Peyer's patch (tissue), 4 donors: Measurements from ENCODE around the gene APOBEC4. TPM values are rescaled to one million over a fixed set of nuclear protein-coding genes. Genes with fewer than 3 reads are reported as not detected.
A peak's percentile ranks its signal among the peaks of the same experiment; 100 is the strongest.

Source experiments
- DNase-seq, 3 donors: peaks; one replicate each; pipeline ENCODE4 v3.0.0-alpha.2; 2017 to 2019
- H3K27ac ChIP-seq, 4 donors: fragments of 200-600 bp; sonication (generic); one replicate each; pipeline ENCODE4 v1.5.1; 2016 to 2019
- H3K27me3 ChIP-seq, 2 donors: fragments of 200-600 bp; sonication (generic); one replicate each; pipeline ENCODE4 v1.5.1; 2019
- H3K36me3 ChIP-seq, 3 donors: fragments of 200-600 bp; sonication (generic); one replicate each; pipeline ENCODE4 v1.5.1; 2016 to 2019
- H3K4me1 ChIP-seq, 4 donors: fragments of 200-600 bp; sonication (generic); one replicate each; pipeline ENCODE4 v1.5.1; 2016 to 2019
- H3K4me3 ChIP-seq, 4 donors: fragments of 200-600 bp; sonication (generic); 1 replicate in 3 of 4; 2 replicates in 1 of 4; pipeline ENCODE4 v1.5.1; 2016 to 2019; ENCODE audit warnings: mild to moderate bottlenecking in 1 of 4
- H3K9me3 ChIP-seq, 4 donors: fragments of 200-600 bp; sonication (generic); one replicate each; pipeline ENCODE4 v1.5.1; 2016 to 2019; ENCODE audit warnings: mild to moderate bottlenecking in 1 of 4
- POLR2A ChIP-seq, 2 donors: fragments of 450-650 bp; IDR thresholded peaks; one replicate each; pipeline ENCODE4 v1.5.1; 2017; ENCODE audit warnings: antibody characterized with exemption in 2 of 2, mild to moderate bottlenecking in 2 of 2, moderate library complexity in 2 of 2
- total RNA-seq, 4 donors: library from RNA; depleted of rRNA; stranded (reverse); fragments of >200 nt; gene quantifications; one replicate each; pipeline ENCODE4 v1.1.0, GENCODE V29; 2016
- TF ChIP-seq, protein P1 (sequence below), 6 experiments: fragments of 450-650 bp in 4 of 6; fragments of 200-600 bp in 2 of 6; sonication (generic) in 1 of 6; IDR thresholded peaks; one replicate each; pipeline ENCODE4 v1.5.1; 2017 to 2019; ENCODE audit warnings: antibody characterized with exemption in 6 of 6, mild to moderate bottlenecking in 3 of 6, moderate library complexity in 1 of 6

APOBEC4 gene
- total RNA-seq, 4 donors from 2014 or later = 0.85 TPM; not detected in 3

DNA sequence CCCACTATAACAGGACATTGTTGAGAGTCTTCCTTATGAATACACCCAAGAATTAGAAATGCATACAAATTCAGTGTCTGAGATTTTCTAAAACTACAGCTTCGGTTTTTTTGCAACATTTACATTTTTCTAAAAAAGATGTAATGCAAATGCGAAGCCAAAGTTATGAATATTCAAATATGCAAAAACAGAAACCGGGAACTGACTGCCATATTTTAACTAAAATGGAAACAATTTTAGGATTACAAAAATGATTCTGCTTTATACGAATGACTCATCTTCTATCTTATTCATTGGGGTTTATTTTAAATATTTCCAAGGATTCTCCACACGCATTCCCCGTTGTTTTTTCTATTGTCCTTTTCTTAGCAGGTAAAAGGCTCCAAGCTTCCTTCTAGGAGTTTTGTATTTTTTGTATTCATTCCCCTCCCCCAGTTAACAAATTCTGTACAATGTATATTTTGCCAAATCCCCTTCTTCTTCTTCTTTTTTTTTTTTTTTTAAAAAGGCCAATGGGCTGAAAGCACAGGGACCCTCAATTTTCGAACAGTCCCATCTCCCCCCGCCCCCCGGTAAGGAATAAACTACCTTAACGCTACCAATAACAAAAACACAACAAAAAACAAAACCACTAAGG is 18.6 kb downstream of the APOBEC4 start:
- H3K27me3 ChIP-seq = no peaks in the 10 kb centered on the region
- peaks cover 0 to 44% (median 0%) of the 10 kb centered on the region in 4 donors for H3K4me1 ChIP-seq
- H3K4me3 ChIP-seq = peak overlapping the region; percentile 76 to 96 (median 85)
- H3K36me3 ChIP-seq = peaks cover 0 to 19% (median 0%) of the 10 kb centered on the region in 3 donors
- no peak for DNase-seq
- TF ChIP-seq, protein P1, sequence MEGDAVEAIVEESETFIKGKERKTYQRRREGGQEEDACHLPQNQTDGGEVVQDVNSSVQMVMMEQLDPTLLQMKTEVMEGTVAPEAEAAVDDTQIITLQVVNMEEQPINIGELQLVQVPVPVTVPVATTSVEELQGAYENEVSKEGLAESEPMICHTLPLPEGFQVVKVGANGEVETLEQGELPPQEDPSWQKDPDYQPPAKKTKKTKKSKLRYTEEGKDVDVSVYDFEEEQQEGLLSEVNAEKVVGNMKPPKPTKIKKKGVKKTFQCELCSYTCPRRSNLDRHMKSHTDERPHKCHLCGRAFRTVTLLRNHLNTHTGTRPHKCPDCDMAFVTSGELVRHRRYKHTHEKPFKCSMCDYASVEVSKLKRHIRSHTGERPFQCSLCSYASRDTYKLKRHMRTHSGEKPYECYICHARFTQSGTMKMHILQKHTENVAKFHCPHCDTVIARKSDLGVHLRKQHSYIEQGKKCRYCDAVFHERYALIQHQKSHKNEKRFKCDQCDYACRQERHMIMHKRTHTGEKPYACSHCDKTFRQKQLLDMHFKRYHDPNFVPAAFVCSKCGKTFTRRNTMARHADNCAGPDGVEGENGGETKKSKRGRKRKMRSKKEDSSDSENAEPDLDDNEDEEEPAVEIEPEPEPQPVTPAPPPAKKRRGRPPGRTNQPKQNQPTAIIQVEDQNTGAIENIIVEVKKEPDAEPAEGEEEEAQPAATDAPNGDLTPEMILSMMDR (IDR thresholded peaks at IDR 0.05) = no peak
- no peak for TF ChIP-seq POLR2A (IDR thresholded peaks at IDR 0.05)
- H3K27ac ChIP-seq = peak overlapping the region; percentile 87 to 98 (median 93)
- no peaks in the 10 kb centered on the region for H3K9me3 ChIP-seq

- Histone ChIP-seq H3K4me3 (peak overlapping the region; percentile 76 to 96 (median 85)), H3K36me3 (peaks cover 0 to 26% (median 0%) of the 10 kb centered on the region in 3 donors), H3K27ac (peak overlapping the region in 3 of 4 donors; percentile 33 to 98 (median 87)), H3K9me3 (no peaks in the 10 kb centered on the region), H3K4me1 (peaks cover 0 to 44% (median 0%) of the 10 kb centered on the region in 4 donors), H3K27me3 (no peaks in the 10 kb centered on the region)
- peak in 1 of 3 donors; percentile 43 for DNase-seq
- TF ChIP-seq, protein P1 (IDR thresholded peaks at IDR 0.05) = peak in 5 of 6 experiments; percentile 31 to 75 (median 66)
- no peak for TF ChIP-seq POLR2A (IDR thresholded peaks at IDR 0.05)
Observed at GRCh38 chr1:183633676-183634343, 19.3 kb downstream of the APOBEC4 start.

GRCh38 chr1:183632964-183633363 is 20.2 kb downstream of the APOBEC4 start:
- TF ChIP-seq, protein P1 (IDR thresholded peaks at IDR 0.05) = no peak
- TF ChIP-seq POLR2A (IDR thresholded peaks at IDR 0.05) = no peak
- no peak for DNase-seq
- H3K4me3 ChIP-seq = peak overlapping the region in 3 of 4 donors; percentile 76 to 96 (median 82)
- H3K27ac ChIP-seq = peak overlapping the region in 1 of 4 donors; percentile 98
- no peaks in the 10 kb centered on the region for H3K9me3 ChIP-seq
- peaks cover 0 to 32% (median 0%) of the 10 kb centered on the region in 3 donors for H3K36me3 ChIP-seq
- H3K4me1 ChIP-seq = peaks cover 0 to 44% (median 0%) of the 10 kb centered on the region in 4 donors
- H3K27me3 ChIP-seq = no peaks in the 10 kb centered on the region

- H3K27me3 ChIP-seq = no peaks in the 10 kb centered on the region
- peaks cover 0 to 39% (median 0%) of the 10 kb centered on the region in 3 donors for H3K36me3 ChIP-seq
- no peak overlapping the region for H3K27ac ChIP-seq
- TF ChIP-seq POLR2A (IDR thresholded peaks at IDR 0.05) = no peak
- TF ChIP-seq, protein P1 (IDR thresholded peaks at IDR 0.05) = no peak
- H3K4me1 ChIP-seq = peaks cover 0 to 47% (median 0%) of the 10 kb centered on the region in 4 donors
- no peak for DNase-seq
- H3K9me3 ChIP-seq = no peaks in the 10 kb centered on the region
- peak overlapping the region in 1 of 4 donors; percentile 96 for H3K4me3 ChIP-seq
Observed at GRCh38 chr1:183632114-183632513, 21.0 kb downstream of the APOBEC4 start.

GRCh38 chr1:183630748-183631147 is 22.4 kb downstream of the APOBEC4 start:
- Histone ChIP-seq H3K27me3 (no peaks in the 10 kb centered on the region), H3K36me3 (peaks cover 0 to 45% (median 0%) of the 10 kb centered on the region in 3 donors), H3K27ac (no peak overlapping the region), H3K4me3 (no peak overlapping the region), H3K4me1 (peaks cover 0 to 41% (median 0%) of the 10 kb centered on the region in 4 donors), H3K9me3 (no peaks in the 10 kb centered on the region)
- no peak for DNase-seq
- TF ChIP-seq, protein P1 (IDR thresholded peaks at IDR 0.05) = no peak
- TF ChIP-seq POLR2A (IDR thresholded peaks at IDR 0.05) = no peak
